Bronchial epithelial cell (primary cell): Measurements from ENCODE around the gene MYBPH. TPM values are rescaled to one million over a fixed set of nuclear protein-coding genes. Genes with fewer than 3 reads are reported as not detected.

Experiments used
- DNase-seq: peaks from one replicate; pipeline ENCODE4 v3.0.0-alpha.2; 2010; ENCODE audit warnings: low read depth
- FAIRE-seq: peaks from 2 replicates; lab custom pipeline; 2011; peaks lifted over from hg19 to GRCh38; lab: Jason Lieb, UNC
- H3K27me3 ChIP-seq: 2 replicates; pipeline ENCODE4 v1.5.1; 2011; ENCODE audit warnings: low read length; ENCODE audit not compliant: control insufficient read depth, insufficient read depth
- H3K36me3 ChIP-seq: 2 replicates; pipeline ENCODE4 v1.5.1; 2011; ENCODE audit warnings: low read length; ENCODE audit not compliant: control insufficient read depth, insufficient read depth
- H3K4me3 ChIP-seq: 2 replicates; pipeline ENCODE4 v1.5.1; 2011; ENCODE audit warnings: mild to moderate bottlenecking, low read depth, low read length, control low read depth
- CTCF ChIP-seq: IDR thresholded peaks from 2 replicates; pipeline ENCODE4 v1.5.1; 2011; ENCODE audit warnings: mild to moderate bottlenecking, moderate library complexity, low read length, control low read depth, inconsistent platforms; ENCODE audit not compliant: insufficient read depth, severe bottlenecking
- total RNA-seq: library from RNA; depleted of rRNA; stranded (reverse); fragments of >200 nt; gene quantifications from 2 replicates; pipeline ENCODE4 v1.2.1, GENCODE V29; 2014

The MYBPH gene
- total RNA-seq, 1 donor from 2014 or later = not detected

- Histone ChIP-seq H3K27me3 (peaks cover 5% of the 10 kb centered on the region), H3K36me3 (no peaks in the 10 kb centered on the region), H3K4me3 (no peak overlapping the region)
- TF ChIP-seq CTCF = no peak
- FAIRE-seq (peak; percentile 87), DNase-seq (no peak)
Measured at GRCh38 chr1:203169770-203170520, 5.7 kb downstream of the MYBPH start.

GRCh38 chr1:203168991-203169390 lies 6.6 kb downstream of the MYBPH start:
- FAIRE-seq (no peak), DNase-seq (no peak)
- TF ChIP-seq CTCF = no peak
- Histone ChIP-seq H3K4me3 (no peak overlapping the region), H3K27me3 (peaks cover 7% of the 10 kb centered on the region), H3K36me3 (no peaks in the 10 kb centered on the region)

GRCh38 chr1:203168256-203168786 lies 7.3 kb downstream of the MYBPH start:
- DNase-seq (no peak), FAIRE-seq (peak; percentile 80)
- H3K27me3 ChIP-seq = peaks cover 9% of the 10 kb centered on the region
- H3K4me3 ChIP-seq = no peak overlapping the region
- no peaks in the 10 kb centered on the region for H3K36me3 ChIP-seq
- TF ChIP-seq CTCF = no peak

- no peak for TF ChIP-seq CTCF
- DNase-seq (no peak), FAIRE-seq (no peak)
- H3K36me3 ChIP-seq = no peaks in the 10 kb centered on the region
- peaks cover 8% of the 10 kb centered on the region for H3K27me3 ChIP-seq
- no peak overlapping the region for H3K4me3 ChIP-seq
Measured at GRCh38 chr1:203167913-203168200, 7.8 kb downstream of the MYBPH start.

- H3K36me3 ChIP-seq = no peaks in the 10 kb centered on the region
- FAIRE-seq = no peak
- no peak for TF ChIP-seq CTCF
- no peak overlapping the region for H3K4me3 ChIP-seq
- no peak for DNase-seq
- peaks cover 7% of the 10 kb centered on the region for H3K27me3 ChIP-seq
Measured at GRCh38 chr1:203167026-203167912, 8.4 kb downstream of the MYBPH start.
